HCT116 (cell line): ENCODE measurements around the gene PHYH.

ENCODE experiments used
- CEBPB ChIP-seq: IDR thresholded peaks from 2 replicates; pipeline ENCODE4 v1.6.1; 2012; ENCODE audit warnings: low read depth
- CTCF ChIP-seq, 3 experiments: fragments of 200-600 bp in 1 of 3; sonication (generic) in 1 of 3; IDR thresholded peaks in 2 of 3; conservative IDR thresholded peaks in 1 of 3; 2 replicates each; pipeline ENCODE4 v1.5.1; 2012 to 2017; ENCODE audit warnings: low read depth in 2 of 3, low read length in 2 of 3, antibody characterized with exemption in 1 of 3, borderline replicate concordance in 1 of 3, control low read depth in 1 of 3, mild to moderate bottlenecking in 1 of 3, mixed read lengths in 1 of 3, mixed run types in 1 of 3, moderate library complexity in 1 of 3; ENCODE audit not compliant: insufficient read depth in 1 of 3
- EGR1 ChIP-seq: IDR thresholded peaks from 2 replicates; pipeline ENCODE4 v1.6.1; 2012; ENCODE audit warnings: low read depth
- EZH2 ChIP-seq: fragments of 200-600 bp; sonication (generic); IDR thresholded peaks from 2 replicates; pipeline ENCODE4 v1.6.1; 2017; ENCODE audit warnings: antibody characterized with exemption, mixed run types
- EZH2phosphoT487 ChIP-seq: fragments of 200-600 bp; IDR thresholded peaks from 2 replicates; pipeline ENCODE4 v1.6.1; 2018; ENCODE audit warnings: antibody characterized with exemption, borderline replicate concordance
- JUND ChIP-seq: IDR thresholded peaks from 2 replicates; pipeline ENCODE4 v1.6.1; 2012
- MAX ChIP-seq: IDR thresholded peaks from 2 replicates; pipeline ENCODE4 v1.6.1; 2012
- POLR2A ChIP-seq: IDR thresholded peaks from 2 replicates; pipeline ENCODE4 v1.7.0; 2011; ENCODE audit warnings: borderline replicate concordance; ENCODE audit not compliant: insufficient read depth, insufficient read length; ENCODE audit errors: extremely low read depth
- POLR2AphosphoS5 ChIP-seq: IDR thresholded peaks from 2 replicates; pipeline ENCODE4 v1.6.1; 2011; ENCODE audit warnings: mild to moderate bottlenecking, low read depth, low read length, moderate library complexity
- RAD21 ChIP-seq: IDR thresholded peaks from 2 replicates; pipeline ENCODE4 v1.6.1; 2012; ENCODE audit warnings: low read depth, mild to moderate bottlenecking
- REST ChIP-seq: IDR thresholded peaks from 2 replicates; pipeline ENCODE4 v1.6.1; 2012; ENCODE audit warnings: low read depth
- SIN3A ChIP-seq: IDR thresholded peaks from 2 replicates; pipeline ENCODE4 v1.6.1; 2012; ENCODE audit warnings: low read depth
- TCF7L2 ChIP-seq: IDR thresholded peaks from 2 replicates; pipeline ENCODE4 v1.7.0; 2011; ENCODE audit warnings: borderline replicate concordance, inconsistent platforms; ENCODE audit not compliant: insufficient read depth, insufficient read length; ENCODE audit errors: extremely low read depth
- ZFX ChIP-seq: fragments of 450-650 bp; IDR thresholded peaks from 2 replicates; pipeline ENCODE4 v1.6.1; 2017

- no peak for TF ChIP-seq CTCF (IDR thresholded peaks at IDR 0.05 in 2 of 3, conservative IDR thresholded peaks at IDR 0.05 in 1 of 3; ENCODE audit: borderline replicate concordance in 1 of 3, insufficient read depth in 1 of 3, low read depth in 2 of 3, low read length in 2 of 3)
- no peak for TF ChIP-seq RAD21
- TF ChIP-seq POLR2AphosphoS5, result no peak
- TF ChIP-seq EGR1, result no peak
- no peak for TF ChIP-seq SIN3A
- TF ChIP-seq TCF7L2, result no peak
- no peak for TF ChIP-seq POLR2A
- no peak for TF ChIP-seq EZH2
- no peak for TF ChIP-seq CEBPB
- TF ChIP-seq ZFX, result no peak
- no peak for TF ChIP-seq JUND
- no peak for TF ChIP-seq MAX
- TF ChIP-seq REST, result no peak
- TF ChIP-seq EZH2phosphoT487, result no peak
These were observed 37.4 kb upstream of the PHYH start for GRCh38 chr10:13337128-13337826.
